Stimulated activated CD8-positive, alpha-beta memory T cell treated with anti-CD3 and anti-CD28 coated beads, Interleukin-7, amount 100 ng/mL, for 24 hours (primary cell): Measurements from ENCODE around the gene HEMGN.
"Not testable (repeated sequence)": the region's sequence is repeated elsewhere in the genome, so short reads cannot be mapped to it uniquely, and the experiment has no call there.

Source experiments
- DNase-seq: peaks from one replicate; pipeline ENCODE4 v3.0.0-alpha.2; 2020; ENCODE audit warnings: low read depth

The HEMGN gene

GRCh38 chr9:97938081-97938644 lies at the start of gene HEMGN:
Gene HEMGN (minus strand): TSS chr9:97938172. CDS start chr9:97938136, 36 bp downstream.
- no peak for DNase-seq

GRCh38 chr9:97987487-97987886 lies 49.5 kb upstream of the HEMGN start:
- no peak for DNase-seq

GRCh38 chr9:97985058-97985861 lies 47.3 kb upstream of the HEMGN start:
- no peak for DNase-seq

GRCh38 chr9:97984188-97985057 lies 46.5 kb upstream of the HEMGN start:
- peak; percentile 41 for DNase-seq

- peak; percentile 37 for DNase-seq
These were observed 45.7 kb upstream of the HEMGN start for GRCh38 chr9:97983589-97984187.

- peak; percentile 79 for DNase-seq
These were observed 45.0 kb upstream of the HEMGN start, which contains the start of gene ANP32B for GRCh38 chr9:97982683-97983588. Gene ANP32B (plus strand): TSS chr9:97983341. CDS start chr9:97983556, 215 bp downstream.

GRCh38 chr9:97981846-97982682 lies 44.1 kb upstream of the HEMGN start:
- DNase-seq = no peak

GRCh38 chr9:97980918-97981845 lies 43.2 kb upstream of the HEMGN start:
- DNase-seq = no peak

- no peak for DNase-seq
These were observed 42.5 kb upstream of the HEMGN start for GRCh38 chr9:97980479-97980803.

- no peak for DNase-seq
These were observed 42.0 kb upstream of the HEMGN start for GRCh38 chr9:97979788-97980478.

GRCh38 chr9:97978371-97979130 lies 40.6 kb upstream of the HEMGN start:
- DNase-seq = no peak

GRCh38 chr9:97976633-97977032 lies 38.7 kb upstream of the HEMGN start:
- not testable (repeated sequence) for DNase-seq

GRCh38 chr9:97975376-97975775 lies 37.4 kb upstream of the HEMGN start:
- no peak for DNase-seq

GRCh38 chr9:97972753-97973152 lies 34.8 kb upstream of the HEMGN start:
- no peak for DNase-seq

- no peak for DNase-seq
These were observed 32.2 kb upstream of the HEMGN start for GRCh38 chr9:97970165-97970564.

GRCh38 chr9:97969014-97969413 lies 31.0 kb upstream of the HEMGN start:
- no peak for DNase-seq

- no peak for DNase-seq
These were observed 28.5 kb upstream of the HEMGN start for GRCh38 chr9:97966493-97966892.

- no peak for DNase-seq
These were observed 26.9 kb upstream of the HEMGN start for GRCh38 chr9:97964901-97965300.
